ENCODE results near the gene RNF207.

Gene RNF207

DNA sequence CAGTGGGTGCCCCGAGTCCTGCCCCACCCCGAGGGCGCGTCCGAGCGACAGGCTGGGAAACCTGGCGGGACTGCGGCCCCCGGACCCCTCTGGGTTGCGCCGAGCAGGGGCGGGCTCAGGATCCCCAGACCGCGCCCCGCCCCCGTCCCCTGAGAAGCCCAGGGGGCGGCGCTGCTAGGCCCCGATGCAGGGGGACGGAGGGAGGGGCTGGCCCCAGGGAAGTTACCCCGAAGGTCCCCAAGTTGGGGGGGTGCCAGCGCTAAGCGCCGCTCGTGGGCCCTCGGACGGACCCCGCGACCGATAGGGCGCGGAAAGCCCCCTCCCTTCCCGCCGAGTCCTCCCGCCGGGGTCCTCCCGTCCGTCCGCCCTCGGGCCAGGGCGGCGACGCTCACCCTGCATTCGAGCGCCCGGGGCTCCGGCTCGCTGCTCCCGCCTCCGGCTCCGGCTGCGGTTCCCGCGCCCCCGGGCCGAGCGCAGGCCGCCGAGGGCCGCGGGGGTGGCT is 54.6 kb downstream of the RNF207 start:
- H3K27me3 ChIP-seq (ENCODE audit: insufficient read depth, poor library complexity, severe bottlenecking), result peaks cover 28% of the 10 kb centered on the region
- DNase-seq (ENCODE audit: low read depth in 1 of 2, low spot score in 1 of 2), result no peak
- peak overlapping the region; percentile 36 for H3K4me3 ChIP-seq (replicated peaks; ENCODE audit: insufficient read depth, low read length)
- TF ChIP-seq POLR2AphosphoS5 (IDR thresholded peaks at IDR 0.05; ENCODE audit: low read depth), result no peak
- TF ChIP-seq SPI1 (IDR thresholded peaks at IDR 0.05; ENCODE audit: borderline replicate concordance, low read depth), result no peak
- TF ChIP-seq, protein P1, sequence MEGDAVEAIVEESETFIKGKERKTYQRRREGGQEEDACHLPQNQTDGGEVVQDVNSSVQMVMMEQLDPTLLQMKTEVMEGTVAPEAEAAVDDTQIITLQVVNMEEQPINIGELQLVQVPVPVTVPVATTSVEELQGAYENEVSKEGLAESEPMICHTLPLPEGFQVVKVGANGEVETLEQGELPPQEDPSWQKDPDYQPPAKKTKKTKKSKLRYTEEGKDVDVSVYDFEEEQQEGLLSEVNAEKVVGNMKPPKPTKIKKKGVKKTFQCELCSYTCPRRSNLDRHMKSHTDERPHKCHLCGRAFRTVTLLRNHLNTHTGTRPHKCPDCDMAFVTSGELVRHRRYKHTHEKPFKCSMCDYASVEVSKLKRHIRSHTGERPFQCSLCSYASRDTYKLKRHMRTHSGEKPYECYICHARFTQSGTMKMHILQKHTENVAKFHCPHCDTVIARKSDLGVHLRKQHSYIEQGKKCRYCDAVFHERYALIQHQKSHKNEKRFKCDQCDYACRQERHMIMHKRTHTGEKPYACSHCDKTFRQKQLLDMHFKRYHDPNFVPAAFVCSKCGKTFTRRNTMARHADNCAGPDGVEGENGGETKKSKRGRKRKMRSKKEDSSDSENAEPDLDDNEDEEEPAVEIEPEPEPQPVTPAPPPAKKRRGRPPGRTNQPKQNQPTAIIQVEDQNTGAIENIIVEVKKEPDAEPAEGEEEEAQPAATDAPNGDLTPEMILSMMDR (IDR thresholded peaks at IDR 0.05; ENCODE audit: insufficient read depth, low read length), result no peak
- TF ChIP-seq GABPA (IDR thresholded peaks at IDR 0.05; ENCODE audit: low read depth), result no peak
- TF ChIP-seq, protein P2, sequence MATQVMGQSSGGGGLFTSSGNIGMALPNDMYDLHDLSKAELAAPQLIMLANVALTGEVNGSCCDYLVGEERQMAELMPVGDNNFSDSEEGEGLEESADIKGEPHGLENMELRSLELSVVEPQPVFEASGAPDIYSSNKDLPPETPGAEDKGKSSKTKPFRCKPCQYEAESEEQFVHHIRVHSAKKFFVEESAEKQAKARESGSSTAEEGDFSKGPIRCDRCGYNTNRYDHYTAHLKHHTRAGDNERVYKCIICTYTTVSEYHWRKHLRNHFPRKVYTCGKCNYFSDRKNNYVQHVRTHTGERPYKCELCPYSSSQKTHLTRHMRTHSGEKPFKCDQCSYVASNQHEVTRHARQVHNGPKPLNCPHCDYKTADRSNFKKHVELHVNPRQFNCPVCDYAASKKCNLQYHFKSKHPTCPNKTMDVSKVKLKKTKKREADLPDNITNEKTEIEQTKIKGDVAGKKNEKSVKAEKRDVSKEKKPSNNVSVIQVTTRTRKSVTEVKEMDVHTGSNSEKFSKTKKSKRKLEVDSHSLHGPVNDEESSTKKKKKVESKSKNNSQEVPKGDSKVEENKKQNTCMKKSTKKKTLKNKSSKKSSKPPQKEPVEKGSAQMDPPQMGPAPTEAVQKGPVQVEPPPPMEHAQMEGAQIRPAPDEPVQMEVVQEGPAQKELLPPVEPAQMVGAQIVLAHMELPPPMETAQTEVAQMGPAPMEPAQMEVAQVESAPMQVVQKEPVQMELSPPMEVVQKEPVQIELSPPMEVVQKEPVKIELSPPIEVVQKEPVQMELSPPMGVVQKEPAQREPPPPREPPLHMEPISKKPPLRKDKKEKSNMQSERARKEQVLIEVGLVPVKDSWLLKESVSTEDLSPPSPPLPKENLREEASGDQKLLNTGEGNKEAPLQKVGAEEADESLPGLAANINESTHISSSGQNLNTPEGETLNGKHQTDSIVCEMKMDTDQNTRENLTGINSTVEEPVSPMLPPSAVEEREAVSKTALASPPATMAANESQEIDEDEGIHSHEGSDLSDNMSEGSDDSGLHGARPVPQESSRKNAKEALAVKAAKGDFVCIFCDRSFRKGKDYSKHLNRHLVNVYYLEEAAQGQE (IDR thresholded peaks at IDR 0.05; ENCODE audit: insufficient replicate concordance, low read depth), result no peak
- H3K27ac ChIP-seq (replicated peaks), result no peak overlapping the region

DNA sequence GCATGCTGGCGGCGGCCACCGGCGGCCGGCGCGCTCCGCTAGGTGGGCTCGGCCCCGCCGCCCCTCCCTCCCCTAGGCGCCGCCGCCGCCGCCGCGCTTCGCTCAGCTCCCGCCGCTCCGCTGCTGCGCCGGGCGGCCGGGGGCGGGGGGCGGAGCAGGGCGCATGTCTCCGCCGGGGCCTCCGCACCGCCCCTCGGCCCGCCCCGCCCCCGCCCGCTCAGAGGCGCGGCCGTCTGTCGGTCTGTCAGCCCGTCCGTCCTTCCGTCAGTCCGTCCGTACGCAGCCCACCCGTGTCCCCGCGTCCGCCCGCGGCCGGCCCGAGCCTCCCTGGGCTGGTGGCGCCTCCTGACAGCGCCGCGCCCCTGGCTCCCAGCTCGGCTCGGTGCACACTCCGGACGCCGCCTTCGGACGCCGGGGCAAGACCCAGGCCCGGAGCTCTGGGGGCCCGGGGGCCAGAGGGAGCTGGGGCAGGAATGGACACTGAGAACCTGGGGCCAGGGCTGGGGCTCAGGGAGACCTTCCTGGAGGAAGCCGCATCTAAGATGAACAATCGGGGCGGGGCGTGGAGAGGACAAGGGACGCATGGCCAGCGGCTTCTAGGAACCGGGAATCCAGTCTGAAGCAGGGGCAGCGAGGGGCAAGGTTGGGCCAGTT is 55.2 kb downstream of the RNF207 start, which contains the start of gene GPR153:
GPR153 (minus strand) TSS at position 138 of the 654 bp plus-strand sequence. CDS start 6,193 bp downstream, outside the sequence.
- Histone ChIP-seq H3K27me3 (ENCODE audit: insufficient read depth, poor library complexity, severe bottlenecking) (peaks cover 28% of the 10 kb centered on the region), H3K4me3 (replicated peaks; ENCODE audit: insufficient read depth, low read length) (peak within 1 kb of the TSS; percentile 36), H3K27ac (replicated peaks) (no peak within 1 kb of the TSS)
- peak in 1 of 2 experiments; percentile 15 for DNase-seq (ENCODE audit: low read depth in 1 of 2, low spot score in 1 of 2)
- TF ChIP-seq, protein P1 (IDR thresholded peaks at IDR 0.05; ENCODE audit: insufficient read depth, low read length), result no peak
- no peak for TF ChIP-seq GABPA (IDR thresholded peaks at IDR 0.05; ENCODE audit: low read depth)
- TF ChIP-seq SPI1 (IDR thresholded peaks at IDR 0.05; ENCODE audit: borderline replicate concordance, low read depth), result no peak
- no peak for TF ChIP-seq POLR2AphosphoS5 (IDR thresholded peaks at IDR 0.05; ENCODE audit: low read depth)
- TF ChIP-seq, protein P2 (IDR thresholded peaks at IDR 0.05; ENCODE audit: insufficient replicate concordance, low read depth), result no peak

DNA sequence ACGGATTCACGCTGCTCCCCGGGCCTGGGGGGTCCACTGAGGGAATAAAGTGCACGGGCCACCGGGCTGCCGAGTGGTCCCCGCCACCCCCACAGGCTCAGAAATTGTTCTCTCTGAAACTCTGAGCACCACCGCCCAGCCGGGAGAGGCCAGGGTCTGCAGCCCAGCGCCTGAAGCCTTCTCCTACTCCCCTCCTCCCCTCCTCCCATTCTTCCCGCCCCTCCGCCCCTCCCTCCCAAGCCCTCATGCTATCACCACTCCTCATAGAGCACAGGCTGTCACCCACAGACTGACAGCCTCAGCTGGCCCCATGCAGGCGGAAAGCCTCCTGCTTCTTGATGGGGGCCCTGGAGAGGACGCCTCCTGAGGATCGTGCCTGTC is 55.7 kb downstream of the RNF207 start:
- Histone ChIP-seq H3K27ac (replicated peaks) (no peak overlapping the region), H3K4me3 (replicated peaks; ENCODE audit: insufficient read depth, low read length) (no peak overlapping the region), H3K27me3 (ENCODE audit: insufficient read depth, poor library complexity, severe bottlenecking) (peaks cover 28% of the 10 kb centered on the region)
- no peak for DNase-seq (ENCODE audit: low read depth in 1 of 2, low spot score in 1 of 2)
- TF ChIP-seq, protein P1 (IDR thresholded peaks at IDR 0.05; ENCODE audit: insufficient read depth, low read length), result no peak
- TF ChIP-seq SPI1 (IDR thresholded peaks at IDR 0.05; ENCODE audit: borderline replicate concordance, low read depth) (no peak), POLR2AphosphoS5 (IDR thresholded peaks at IDR 0.05; ENCODE audit: low read depth) (no peak), GABPA (IDR thresholded peaks at IDR 0.05; ENCODE audit: low read depth) (no peak)
- TF ChIP-seq, protein P2 (IDR thresholded peaks at IDR 0.05; ENCODE audit: insufficient replicate concordance, low read depth), result no peak
